Nephron progenitor cell (in vitro differentiated cells): ENCODE data around the gene TPRA1.
A peak's percentile ranks its signal among the peaks of the same experiment; 100 is the strongest.

ENCODE experiments used
- DNase-seq: peaks from one replicate; pipeline ENCODE4 v3.0.0; 2021
- H3K27ac Mint-ChIP-seq: 2 replicates; pipeline ENCODE4 v1.8.0; 2021; ENCODE audit warnings: mild to moderate bottlenecking, moderate library complexity, mixed read lengths
- H3K27me3 Mint-ChIP-seq: 2 replicates; pipeline ENCODE4 v1.8.0; 2021; ENCODE audit warnings: mild to moderate bottlenecking, low read depth, mixed read lengths; ENCODE audit not compliant: poor library complexity
- H3K36me3 Mint-ChIP-seq: 2 replicates; pipeline ENCODE4 v1.8.0; 2021; ENCODE audit warnings: low read depth, mixed read lengths
- H3K4me1 Mint-ChIP-seq: 2 replicates; pipeline ENCODE4 v1.8.0; 2021; ENCODE audit warnings: mixed read lengths
- H3K4me3 Mint-ChIP-seq: 2 replicates; pipeline ENCODE4 v1.8.0; 2021; ENCODE audit warnings: mild to moderate bottlenecking, moderate library complexity, mixed read lengths
- H3K9me3 Mint-ChIP-seq: 2 replicates; pipeline ENCODE4 v1.8.0; 2021; ENCODE audit warnings: mild to moderate bottlenecking, moderate library complexity, mixed read lengths
- TF ChIP-seq, protein P1 (sequence below): fragments of 200-600 bp; sonication (generic); IDR thresholded peaks from 2 replicates; pipeline ENCODE4 v1.5.0; 2021; ENCODE audit warnings: antibody characterized with exemption

The TPRA1 gene

GRCh38 chr3:127544803-127545201 lies 45.7 kb downstream of the TPRA1 start:
- H3K9me3 Mint-ChIP-seq: no peaks in the 10 kb centered on the region
- TF ChIP-seq, protein P1, sequence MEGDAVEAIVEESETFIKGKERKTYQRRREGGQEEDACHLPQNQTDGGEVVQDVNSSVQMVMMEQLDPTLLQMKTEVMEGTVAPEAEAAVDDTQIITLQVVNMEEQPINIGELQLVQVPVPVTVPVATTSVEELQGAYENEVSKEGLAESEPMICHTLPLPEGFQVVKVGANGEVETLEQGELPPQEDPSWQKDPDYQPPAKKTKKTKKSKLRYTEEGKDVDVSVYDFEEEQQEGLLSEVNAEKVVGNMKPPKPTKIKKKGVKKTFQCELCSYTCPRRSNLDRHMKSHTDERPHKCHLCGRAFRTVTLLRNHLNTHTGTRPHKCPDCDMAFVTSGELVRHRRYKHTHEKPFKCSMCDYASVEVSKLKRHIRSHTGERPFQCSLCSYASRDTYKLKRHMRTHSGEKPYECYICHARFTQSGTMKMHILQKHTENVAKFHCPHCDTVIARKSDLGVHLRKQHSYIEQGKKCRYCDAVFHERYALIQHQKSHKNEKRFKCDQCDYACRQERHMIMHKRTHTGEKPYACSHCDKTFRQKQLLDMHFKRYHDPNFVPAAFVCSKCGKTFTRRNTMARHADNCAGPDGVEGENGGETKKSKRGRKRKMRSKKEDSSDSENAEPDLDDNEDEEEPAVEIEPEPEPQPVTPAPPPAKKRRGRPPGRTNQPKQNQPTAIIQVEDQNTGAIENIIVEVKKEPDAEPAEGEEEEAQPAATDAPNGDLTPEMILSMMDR: no peak
- H3K36me3 Mint-ChIP-seq: no peaks in the 10 kb centered on the region
- no peak overlapping the region for H3K27ac Mint-ChIP-seq
- no peak overlapping the region for H3K4me3 Mint-ChIP-seq
- DNase-seq: no peak
- peaks cover 60% of the 10 kb centered on the region for H3K27me3 Mint-ChIP-seq
- H3K4me1 Mint-ChIP-seq: peaks cover 13% of the 10 kb centered on the region

DNA sequence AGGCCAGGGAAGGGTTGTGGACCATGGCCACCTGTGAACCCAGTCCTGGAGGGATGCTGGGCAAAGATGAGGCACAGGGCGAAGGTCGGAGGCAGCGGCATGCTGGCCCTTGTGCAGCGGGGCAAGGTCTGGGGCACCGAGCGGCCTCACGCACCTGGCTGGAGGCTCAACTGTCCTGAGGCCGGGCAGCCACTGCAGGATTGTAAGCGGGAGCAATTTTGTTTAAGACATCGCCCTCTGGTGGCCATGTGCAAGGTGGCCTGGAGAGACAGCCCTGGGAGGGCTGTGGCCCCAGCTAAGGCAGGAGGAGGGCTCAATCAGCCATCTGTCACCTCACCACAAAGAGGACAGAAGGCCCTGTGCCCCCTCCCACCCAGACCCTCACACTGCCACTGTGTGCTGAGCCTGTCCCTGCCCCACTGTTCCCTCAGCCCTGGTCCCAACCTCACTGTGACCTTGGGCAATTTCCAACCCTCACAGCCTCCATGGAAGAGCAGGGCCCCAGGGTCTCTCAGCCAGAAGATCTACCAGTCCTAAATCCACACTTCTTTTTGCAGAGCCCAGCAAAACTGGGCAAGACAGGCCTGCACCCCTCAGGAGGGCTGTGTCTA lies 46.2 kb downstream of the TPRA1 start:
- no peaks in the 10 kb centered on the region for H3K36me3 Mint-ChIP-seq
- no peaks in the 10 kb centered on the region for H3K9me3 Mint-ChIP-seq
- H3K4me1 Mint-ChIP-seq: peaks cover 17% of the 10 kb centered on the region
- TF ChIP-seq, protein P1: peak; percentile 84
- H3K27me3 Mint-ChIP-seq: peaks cover 56% of the 10 kb centered on the region
- H3K4me3 Mint-ChIP-seq: no peak overlapping the region
- no peak overlapping the region for H3K27ac Mint-ChIP-seq
- peak; percentile 83 for DNase-seq

- no peak for DNase-seq
- H3K27me3 Mint-ChIP-seq: peaks cover 50% of the 10 kb centered on the region
- TF ChIP-seq, protein P1: no peak
- H3K4me1 Mint-ChIP-seq: peaks cover 17% of the 10 kb centered on the region
- H3K9me3 Mint-ChIP-seq: no peaks in the 10 kb centered on the region
- H3K27ac Mint-ChIP-seq: no peak overlapping the region
- no peak overlapping the region for H3K4me3 Mint-ChIP-seq
- no peaks in the 10 kb centered on the region for H3K36me3 Mint-ChIP-seq
Observed at GRCh38 chr3:127543441-127543840, 47.1 kb downstream of the TPRA1 start.

DNA sequence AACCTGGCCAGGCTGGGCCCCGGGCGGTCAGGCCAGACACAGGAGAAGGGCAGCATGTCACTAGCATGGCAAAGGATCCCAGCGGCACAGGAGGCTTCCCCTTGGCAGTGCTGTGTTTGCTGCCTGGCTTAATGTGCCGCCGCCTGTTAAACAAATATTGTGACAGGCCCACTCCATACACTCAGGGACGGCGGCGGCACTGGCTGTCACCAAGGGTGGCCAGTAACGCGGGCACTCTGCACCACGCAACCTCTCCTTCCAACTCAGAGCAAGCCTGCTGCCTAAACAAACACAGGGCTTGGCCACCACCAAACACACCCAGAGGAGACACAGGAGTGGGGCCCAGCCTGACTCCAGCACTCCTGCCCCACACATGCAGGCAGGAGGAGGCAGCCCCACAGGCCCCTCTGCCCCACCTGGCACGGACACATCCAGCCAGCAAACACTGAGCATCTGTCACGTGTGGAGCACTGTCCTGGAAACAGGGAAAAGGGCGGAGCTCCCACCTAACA lies 48.0 kb downstream of the TPRA1 start:
- Mint-ChIP-seq H3K4me3 (no peak overlapping the region), H3K36me3 (no peaks in the 10 kb centered on the region), H3K27ac (no peak overlapping the region), H3K9me3 (no peaks in the 10 kb centered on the region), H3K4me1 (peaks cover 17% of the 10 kb centered on the region), H3K27me3 (peaks cover 44% of the 10 kb centered on the region)
- TF ChIP-seq, protein P1: no peak
- no peak for DNase-seq

DNA sequence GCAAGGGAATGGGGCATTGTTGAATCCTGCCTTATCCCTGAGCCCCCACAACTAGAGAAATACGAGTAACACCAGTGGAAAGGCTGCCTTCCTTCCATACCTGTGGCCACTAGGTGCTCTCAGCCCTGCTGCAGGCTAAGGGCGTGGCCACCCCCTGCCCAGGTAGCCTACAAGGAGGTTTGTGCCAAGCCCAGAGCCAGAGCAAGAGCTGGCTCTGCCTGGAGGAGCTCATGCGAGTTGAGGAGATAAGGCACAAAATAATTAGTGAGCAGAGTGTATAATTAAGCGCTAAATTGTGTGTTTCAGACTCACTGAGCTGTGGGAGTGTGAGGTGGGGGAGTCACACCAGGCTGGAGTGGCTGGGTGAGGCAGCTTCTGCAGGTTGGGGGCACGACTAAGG lies 49.2 kb downstream of the TPRA1 start:
- TF ChIP-seq, protein P1: no peak
- peaks cover 35% of the 10 kb centered on the region for H3K27me3 Mint-ChIP-seq
- DNase-seq: no peak
- no peak overlapping the region for H3K27ac Mint-ChIP-seq
- no peaks in the 10 kb centered on the region for H3K9me3 Mint-ChIP-seq
- no peaks in the 10 kb centered on the region for H3K36me3 Mint-ChIP-seq
- H3K4me1 Mint-ChIP-seq: peaks cover 20% of the 10 kb centered on the region
- H3K4me3 Mint-ChIP-seq: no peak overlapping the region

GRCh38 chr3:127539366-127540060 lies 51.0 kb downstream of the TPRA1 start:
- no peak for DNase-seq
- Mint-ChIP-seq H3K4me3 (no peak overlapping the region), H3K36me3 (no peaks in the 10 kb centered on the region), H3K9me3 (no peaks in the 10 kb centered on the region), H3K27me3 (peaks cover 29% of the 10 kb centered on the region), H3K27ac (no peak overlapping the region), H3K4me1 (peaks cover 35% of the 10 kb centered on the region)
- TF ChIP-seq, protein P1: no peak
